GM21367 (cell line): ENCODE measurements around the gene SARM1.
"Not testable (repeated sequence)": the region's sequence is repeated elsewhere in the genome, so short reads cannot be mapped to it uniquely, and the experiment has no call there.

ENCODE experiments used
- ATAC-seq: cut with Tn5 transposase; IDR thresholded peaks from one replicate; pipeline ENCODE4 v1.9.1; 2021; ENCODE audit not compliant: unreplicated experiment

Gene SARM1

GRCh38 chr17:28371245-28372202 is at the start of gene SARM1:
Gene SARM1 (plus strand): TSS chr17:28371694. CDS start chr17:28372033, 339 bp downstream.
- peak; percentile 61 for ATAC-seq

- no peak for ATAC-seq
Observed at GRCh38 chr17:28324267-28324745, 47.2 kb upstream of the SARM1 start.

GRCh38 chr17:28324781-28325180 is 46.7 kb upstream of the SARM1 start:
- no peak for ATAC-seq

- ATAC-seq: no peak
Observed at GRCh38 chr17:28325211-28325610, 46.3 kb upstream of the SARM1 start.

- ATAC-seq: no peak
Observed at GRCh38 chr17:28326114-28326513, 45.4 kb upstream of the SARM1 start.

GRCh38 chr17:28327031-28327607 is 44.4 kb upstream of the SARM1 start:
- no peak for ATAC-seq

- no peak for ATAC-seq
Observed at GRCh38 chr17:28327709-28328108, 43.8 kb upstream of the SARM1 start.

- ATAC-seq: no peak
Observed at GRCh38 chr17:28328325-28328724, 43.2 kb upstream of the SARM1 start.

GRCh38 chr17:28330671-28331070 is 40.8 kb upstream of the SARM1 start:
- no peak for ATAC-seq

- ATAC-seq: no peak
Observed at GRCh38 chr17:28331891-28332420, 39.5 kb upstream of the SARM1 start.

- ATAC-seq: no peak
Observed at GRCh38 chr17:28333083-28333746, 38.3 kb upstream of the SARM1 start.

- ATAC-seq: no peak
Observed at GRCh38 chr17:28334171-28334570, 37.3 kb upstream of the SARM1 start.

- no peak for ATAC-seq
Observed at GRCh38 chr17:28334666-28335200, 36.8 kb upstream of the SARM1 start.

GRCh38 chr17:28335201-28335958 is 36.1 kb upstream of the SARM1 start, which contains the start of the genes IFT20 and TNFAIP1:
Gene IFT20 (minus strand): TSS chr17:28335472. CDS start chr17:28331985, 3,487 bp downstream.
Gene TNFAIP1 (plus strand): TSS chr17:28335761. CDS start chr17:28339522, 3,761 bp downstream.
- peak; percentile 93 for ATAC-seq

- no peak for ATAC-seq
Observed at GRCh38 chr17:28335959-28336871, 35.3 kb upstream of the SARM1 start.

GRCh38 chr17:28338056-28338768 is 33.3 kb upstream of the SARM1 start:
- ATAC-seq: no peak

- not testable (repeated sequence) for ATAC-seq
Observed at GRCh38 chr17:28338769-28339212, 32.7 kb upstream of the SARM1 start.

- no peak for ATAC-seq
Observed at GRCh38 chr17:28339431-28339830, 32.1 kb upstream of the SARM1 start.
